ENCODE data around the gene PMAIP1.

Gene PMAIP1

GRCh38 chr18:59865241-59865986, 34.4 kb upstream of the PMAIP1 start:
- DNase-seq (ENCODE audit: insufficient read length, low spot score): no peak
- FAIRE-seq: peak; percentile 99
- no peak for TF ChIP-seq CTCF (IDR thresholded peaks at IDR 0.05; ENCODE audit: insufficient read depth, missing control alignments)

GRCh38 chr18:59866551-59867269, 33.1 kb upstream of the PMAIP1 start:
- TF ChIP-seq CTCF (IDR thresholded peaks at IDR 0.05; ENCODE audit: insufficient read depth, missing control alignments): no peak
- DNase-seq (ENCODE audit: insufficient read length, low spot score) (no peak), FAIRE-seq (peak; percentile 81)

GRCh38 chr18:59867337-59868104, 32.3 kb upstream of the PMAIP1 start:
- FAIRE-seq: peak; percentile 94
- no peak for TF ChIP-seq CTCF (IDR thresholded peaks at IDR 0.05; ENCODE audit: insufficient read depth, missing control alignments)
- no peak for DNase-seq (ENCODE audit: insufficient read length, low spot score)

- TF ChIP-seq CTCF (IDR thresholded peaks at IDR 0.05; ENCODE audit: insufficient read depth, missing control alignments): no peak
- FAIRE-seq (no peak), DNase-seq (ENCODE audit: insufficient read length, low spot score) (no peak)
Measured at GRCh38 chr18:59870623-59871130, 29.1 kb upstream of the PMAIP1 start.

GRCh38 chr18:59871711-59872362, 28.0 kb upstream of the PMAIP1 start:
- no peak for TF ChIP-seq CTCF (IDR thresholded peaks at IDR 0.05; ENCODE audit: insufficient read depth, missing control alignments)
- DNase-seq (ENCODE audit: insufficient read length, low spot score) (no peak), FAIRE-seq (no peak)

- no peak for DNase-seq (ENCODE audit: insufficient read length, low spot score)
- FAIRE-seq: peak; percentile 51
- TF ChIP-seq CTCF (IDR thresholded peaks at IDR 0.05; ENCODE audit: insufficient read depth, missing control alignments): no peak
Measured at GRCh38 chr18:59873641-59874040, 26.2 kb upstream of the PMAIP1 start.

Measured in D721Med (cell line).